Measurements from ENCODE around the gene PCSK1N. TPM values are rescaled to one million over a fixed set of nuclear protein-coding genes. Genes with fewer than 3 reads are reported as not detected.

PCSK1N gene
- total and polyA plus RNA-seq, 2 of the 13 experiments (the other 11 are each of a cell fraction or from before 2014, with no cell fraction given): 4.5 to 14.0 TPM

DNA sequence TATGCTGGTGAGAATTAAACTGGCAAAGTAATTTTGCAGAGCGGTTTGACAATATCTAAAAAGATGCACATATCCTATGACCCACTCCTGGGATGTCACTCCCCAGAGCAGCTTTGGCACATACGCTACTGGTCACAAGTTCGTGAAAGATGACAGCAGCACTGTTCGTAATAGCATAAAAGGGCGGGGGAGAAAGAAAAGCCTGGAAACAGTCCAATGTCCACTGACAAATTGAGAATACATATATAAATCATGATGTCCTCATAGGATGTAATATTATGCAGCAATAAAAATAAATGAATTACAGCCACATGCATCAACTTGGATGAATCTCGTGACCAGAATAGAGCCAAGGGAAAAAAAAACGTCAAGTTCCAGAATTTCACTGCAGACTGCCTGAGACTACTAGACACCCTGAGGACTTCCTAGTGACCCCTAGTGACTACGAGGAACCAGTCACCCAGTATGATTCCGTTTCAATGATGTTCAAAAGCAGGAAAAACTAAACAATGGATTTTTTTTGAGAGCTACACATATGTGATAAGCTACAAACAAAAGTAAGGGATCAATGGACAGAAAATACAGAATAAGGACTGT, 1.8 kb downstream of the PCSK1N start:
- no peak overlapping the region for H3K9ac ChIP-seq (ENCODE audit: insufficient read depth, low read depth, low read length)
- CTCF ChIA-PET (ENCODE audit: low intra/inter-chr PET ratio, low total read pairs): interaction anchor here (0.8 kb wide), 1 partner anchor 186 kb away, joined by 3 read pairs; no protein-coding TSS in a partner anchor

DNA sequence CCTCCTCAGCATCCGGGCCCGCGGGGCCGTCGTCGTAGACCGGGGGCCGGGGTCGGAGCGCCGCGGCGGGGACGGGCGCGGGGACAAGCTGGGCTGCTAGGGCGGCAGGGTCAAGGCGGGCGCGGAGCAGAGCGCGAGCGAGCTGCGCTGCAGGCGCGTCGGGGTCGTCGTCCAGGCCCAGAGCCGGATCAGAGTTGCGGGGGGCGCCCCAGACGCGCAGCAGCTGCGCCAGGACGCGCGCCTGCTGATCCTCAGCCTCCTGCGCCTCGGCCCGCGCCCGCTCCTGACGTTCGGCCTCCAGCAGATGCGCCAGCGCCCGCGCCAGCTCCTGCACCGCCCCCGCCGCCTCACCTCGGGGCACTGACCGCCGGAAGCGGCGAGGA, 3.5 kb downstream of the PCSK1N start:
- no peak for TF ChIP-seq ZNF670 (CRISPR knock-in tag; IDR thresholded peaks at IDR 0.05; ENCODE audit: borderline replicate concordance)
- no peak for TF ChIP-seq SRSF4 (IDR thresholded peaks at IDR 0.05; ENCODE audit: low read depth, low read length, poor library complexity, severe bottlenecking)
- no peak for TF ChIP-seq RBFOX2 (IDR thresholded peaks at IDR 0.05; ENCODE audit: low read depth, low read length)
- TF ChIP-seq ZNF546 (CRISPR knock-in tag; conservative IDR thresholded peaks at IDR 0.05): no peak
- no peak for TF ChIP-seq SIX1 (CRISPR knock-in tag; IDR thresholded peaks at IDR 0.05; ENCODE audit: borderline replicate concordance)
- TF ChIP-seq TBL1XR1 (IDR thresholded peaks at IDR 0.05; ENCODE audit: borderline replicate concordance, low read length, partially characterized antibody): no peak
- TF ChIP-seq, protein P1, sequence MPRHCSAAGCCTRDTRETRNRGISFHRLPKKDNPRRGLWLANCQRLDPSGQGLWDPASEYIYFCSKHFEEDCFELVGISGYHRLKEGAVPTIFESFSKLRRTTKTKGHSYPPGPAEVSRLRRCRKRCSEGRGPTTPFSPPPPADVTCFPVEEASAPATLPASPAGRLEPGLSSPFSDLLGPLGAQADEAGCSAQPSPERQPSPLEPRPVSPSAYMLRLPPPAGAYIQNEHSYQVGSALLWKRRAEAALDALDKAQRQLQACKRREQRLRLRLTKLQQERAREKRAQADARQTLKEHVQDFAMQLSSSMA (CRISPR knock-in tag; IDR thresholded peaks at IDR 0.05): no peak
- TF ChIP-seq ZSCAN9 (CRISPR knock-in tag; IDR thresholded peaks at IDR 0.05; ENCODE audit: borderline replicate concordance): no peak
- no peak for TF ChIP-seq HOXA5 (CRISPR knock-in tag; IDR thresholded peaks at IDR 0.05)
- no peak for TF ChIP-seq CBFB (CRISPR knock-in tag; IDR thresholded peaks at IDR 0.05)
- TF ChIP-seq ZNF737 (CRISPR knock-in tag; IDR thresholded peaks at IDR 0.05; ENCODE audit: borderline replicate concordance): no peak
- TF ChIP-seq, protein P2, sequence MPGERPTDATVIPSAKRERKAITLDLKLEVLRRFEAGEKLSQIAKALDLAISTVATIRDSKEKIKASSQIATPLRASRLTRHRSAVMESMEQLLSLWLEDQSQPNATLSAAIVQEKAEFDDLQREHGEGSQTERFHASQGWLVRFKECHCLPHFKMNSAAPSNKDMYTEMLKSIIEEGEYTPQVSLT (CRISPR knock-in tag; IDR thresholded peaks at IDR 0.05; ENCODE audit: borderline replicate concordance, low read depth): no peak
- no peaks in the 10 kb centered on the region for H3K36me3 ChIP-seq (replicated peaks in 1 of 2; ENCODE audit: control insufficient read depth in 1 of 2, insufficient read depth in 2 of 2, low read length in 2 of 2)
- 97% methylated on average over 15 of the region's 57 CpGs for WGBS (ENCODE audit: low lambda C conversion rate)
- H3K27ac ChIP-seq (ENCODE audit: extremely low read length, insufficient read depth, low read length): no peak overlapping the region
- FAIRE-seq (no peak), ATAC-seq (no peak), DNase-seq (ENCODE audit: low spot score) (no peak)
- no peaks in the 10 kb centered on the region for H3K27me3 ChIP-seq (ENCODE audit: control insufficient read depth in 1 of 2, insufficient read depth in 2 of 2, low read length in 2 of 2)
- POLR2A ChIA-PET: no interaction called here
- no peak overlapping the region for H2AFZ ChIP-seq (ENCODE audit: low read length)
- H3K79me2 ChIP-seq (ENCODE audit: insufficient read depth, low read length): peaks cover 10% of the 10 kb centered on the region
- BruUV-seq (replicated peaks): no TSS peak
- in situ Hi-C loops (cut with HindIII; ENCODE audit: extremely low pct_ligation_motif_present, low pct_unique_long_range_greater_than_20kb) (no loop called here), intact Hi-C loops (cut with micrococcal nuclease; ENCODE audit: unreplicated experiment) (no loop called here)
- peaks cover 31% of the 10 kb centered on the region for H3K4me1 ChIP-seq (ENCODE audit: insufficient read depth, low read length)
- no peaks in the 10 kb centered on the region for H4K20me1 ChIP-seq (ENCODE audit: insufficient read depth, low read length)
- no peak overlapping the region for H3K4me2 ChIP-seq (ENCODE audit: low read depth, low read length)
- H3K9me3 ChIP-seq (ENCODE audit: low read length): no peaks in the 10 kb centered on the region
- no peak overlapping the region for H3K9ac ChIP-seq (ENCODE audit: insufficient read depth, low read depth, low read length)
- H3K4me3 ChIP-seq (replicated peaks in 1 of 3; ENCODE audit: insufficient read depth in 1 of 3, low read depth in 2 of 3, low read length in 3 of 3): no peak overlapping the region
- CTCF ChIA-PET (ENCODE audit: low intra/inter-chr PET ratio, low total read pairs): no interaction called here

More for the DNA sequence above, 1.8 kb downstream of the PCSK1N start:
- TF ChIP-seq, protein P3, sequence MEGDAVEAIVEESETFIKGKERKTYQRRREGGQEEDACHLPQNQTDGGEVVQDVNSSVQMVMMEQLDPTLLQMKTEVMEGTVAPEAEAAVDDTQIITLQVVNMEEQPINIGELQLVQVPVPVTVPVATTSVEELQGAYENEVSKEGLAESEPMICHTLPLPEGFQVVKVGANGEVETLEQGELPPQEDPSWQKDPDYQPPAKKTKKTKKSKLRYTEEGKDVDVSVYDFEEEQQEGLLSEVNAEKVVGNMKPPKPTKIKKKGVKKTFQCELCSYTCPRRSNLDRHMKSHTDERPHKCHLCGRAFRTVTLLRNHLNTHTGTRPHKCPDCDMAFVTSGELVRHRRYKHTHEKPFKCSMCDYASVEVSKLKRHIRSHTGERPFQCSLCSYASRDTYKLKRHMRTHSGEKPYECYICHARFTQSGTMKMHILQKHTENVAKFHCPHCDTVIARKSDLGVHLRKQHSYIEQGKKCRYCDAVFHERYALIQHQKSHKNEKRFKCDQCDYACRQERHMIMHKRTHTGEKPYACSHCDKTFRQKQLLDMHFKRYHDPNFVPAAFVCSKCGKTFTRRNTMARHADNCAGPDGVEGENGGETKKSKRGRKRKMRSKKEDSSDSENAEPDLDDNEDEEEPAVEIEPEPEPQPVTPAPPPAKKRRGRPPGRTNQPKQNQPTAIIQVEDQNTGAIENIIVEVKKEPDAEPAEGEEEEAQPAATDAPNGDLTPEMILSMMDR (CRISPR knock-in tag; IDR thresholded peaks at IDR 0.05): peak; percentile 40
- no peak for TF ChIP-seq ZIK1 (CRISPR knock-in tag; IDR thresholded peaks at IDR 0.05; ENCODE audit: borderline replicate concordance, low read depth)
- Histone ChIP-seq H3K4me2 (ENCODE audit: low read depth, low read length) (peak overlapping the region; percentile 88), H3K4me3 (replicated peaks in 1 of 3; ENCODE audit: insufficient read depth in 1 of 3, low read depth in 2 of 3, low read length in 3 of 3) (peak overlapping the region in 1 of 3 experiments; percentile 81; a peak in 2 of 6 replicates), H3K9me3 (ENCODE audit: low read length) (no peaks in the 10 kb centered on the region), H3K79me2 (ENCODE audit: insufficient read depth, low read length) (peaks cover 10% of the 10 kb centered on the region), H3K27me3 (ENCODE audit: control insufficient read depth in 1 of 2, insufficient read depth in 2 of 2, low read length in 2 of 2) (no peaks in the 10 kb centered on the region), H2AFZ (ENCODE audit: low read length) (no peak overlapping the region), H3K27ac (ENCODE audit: extremely low read length, insufficient read depth, low read length) (no peak overlapping the region), H3K36me3 (replicated peaks in 1 of 2; ENCODE audit: control insufficient read depth in 1 of 2, insufficient read depth in 2 of 2, low read length in 2 of 2) (no peaks in the 10 kb centered on the region), H4K20me1 (ENCODE audit: insufficient read depth, low read length) (no peaks in the 10 kb centered on the region), H3K4me1 (ENCODE audit: insufficient read depth, low read length) (peaks cover 32% of the 10 kb centered on the region)
- FAIRE-seq: peak; percentile 77
- ATAC-seq: peak; percentile 25; the same call in 2 of the 3 replicates
- BruUV-seq (replicated peaks): no TSS peak
- peak; percentile 10 for DNase-seq (ENCODE audit: low spot score)
- in situ Hi-C loops (cut with HindIII; ENCODE audit: extremely low pct_ligation_motif_present, low pct_unique_long_range_greater_than_20kb): no loop called here
- POLR2A ChIA-PET: no interaction called here
- intact Hi-C loops (cut with micrococcal nuclease; ENCODE audit: unreplicated experiment): no loop called here
- 37% methylated on average over 9 of the region's 9 CpGs for WGBS (ENCODE audit: low lambda C conversion rate)
